Mesendoderm (in vitro differentiated cells): Measurements from ENCODE around the gene SPEG.

Experiments used
- DNase-seq: peaks from one replicate; pipeline ENCODE4 v3.0.0; 2013
- H2AK5ac ChIP-seq: 2 replicates; pipeline ENCODE4 v1.6.1; 2013; ENCODE audit warnings: low read length, inconsistent platforms
- H2BK120ac ChIP-seq: 2 replicates; pipeline ENCODE4 v1.6.1; 2013; ENCODE audit warnings: low read depth, mild to moderate bottlenecking, low read length, moderate library complexity, mixed read lengths
- H2BK15ac ChIP-seq: replicated peaks from 2 replicates; pipeline ENCODE4 v1.6.1; 2013; ENCODE audit warnings: low read depth, mild to moderate bottlenecking, moderate library complexity
- H2BK5ac ChIP-seq: 2 replicates; pipeline ENCODE4 v1.6.1; 2013; ENCODE audit warnings: low read length, inconsistent platforms
- H3K18ac ChIP-seq: 2 replicates; pipeline ENCODE4 v1.6.1; 2013; ENCODE audit warnings: mild to moderate bottlenecking, low read length, mixed read lengths
- H3K23ac ChIP-seq: one replicate; pipeline ENCODE4 v1.6.1; 2013; ENCODE audit warnings: low read length
- H3K27ac ChIP-seq: 2 replicates; pipeline ENCODE4 v1.5.1; 2013; ENCODE audit warnings: low read depth, mild to moderate bottlenecking, inconsistent platforms, low read length, moderate library complexity
- H3K27me3 ChIP-seq: 2 replicates; pipeline ENCODE4 v1.6.1; 2013; ENCODE audit warnings: low read length, control low read depth, mild to moderate bottlenecking, inconsistent platforms; ENCODE audit not compliant: insufficient read depth, poor library complexity
- H3K36me3 ChIP-seq: 2 replicates; pipeline ENCODE4 v1.6.1; 2013; ENCODE audit warnings: low read length, inconsistent platforms; ENCODE audit not compliant: control insufficient read depth, insufficient read depth
- H3K4ac ChIP-seq: one replicate; pipeline ENCODE4 v1.6.1; 2013; ENCODE audit warnings: low read depth, mild to moderate bottlenecking, low read length, moderate library complexity
- H3K4me1 ChIP-seq: 2 replicates; pipeline ENCODE4 v1.6.1; 2013; ENCODE audit warnings: low read depth, low read length, inconsistent platforms; ENCODE audit not compliant: control insufficient read depth
- H3K4me2 ChIP-seq: 2 replicates; pipeline ENCODE4 v1.6.1; 2013; ENCODE audit warnings: low read length
- H3K4me3 ChIP-seq: 2 replicates; pipeline ENCODE4 v1.5.1; 2013; ENCODE audit warnings: mild to moderate bottlenecking, low read length
- H3K56ac ChIP-seq: one replicate; pipeline ENCODE4 v1.6.1; 2013; ENCODE audit warnings: low read length
- H3K79me1 ChIP-seq: 2 replicates; pipeline ENCODE4 v1.6.1; 2013; ENCODE audit warnings: low read length, inconsistent platforms
- H3K79me2 ChIP-seq: 2 replicates; pipeline ENCODE4 v1.6.1; 2013; ENCODE audit warnings: mild to moderate bottlenecking, low read length; ENCODE audit not compliant: control insufficient read depth, insufficient read depth
- H3K9ac ChIP-seq: 2 replicates; pipeline ENCODE4 v1.6.1; 2013; ENCODE audit warnings: low read length, inconsistent platforms
- H4K5ac ChIP-seq: one replicate; pipeline ENCODE4 v1.6.1; 2013; ENCODE audit warnings: low read length
- H4K8ac ChIP-seq: one replicate; pipeline ENCODE4 v1.6.1; 2013; ENCODE audit warnings: low read depth, mild to moderate bottlenecking, control low read depth, low read length, moderate library complexity
- WGBS: extraction: QIAGEN DNeasy Blood & Tissue Kit; methylation state at CpG from one replicate; pipeline ENCODE4 v1.1.7; 2013; ENCODE audit warnings: low lambda C conversion rate, missing lambda C conversion rate; ENCODE audit not compliant: insufficient coverage; ENCODE audit errors: extremely low coverage; 5-methylcytosine and 5-hydroxymethylcytosine counted together

Gene SPEG

GRCh38 chr2:219524817-219525216 is 90.2 kb downstream of the SPEG start:
- H2AK5ac ChIP-seq, result no peak overlapping the region
- H3K27me3 ChIP-seq, result no peaks in the 10 kb centered on the region
- H2BK120ac ChIP-seq, result no peak overlapping the region
- no peaks in the 10 kb centered on the region for H3K36me3 ChIP-seq
- peaks cover 11% of the 10 kb centered on the region for H3K4me1 ChIP-seq
- no peak overlapping the region for H2BK5ac ChIP-seq
- H3K4ac ChIP-seq, result no peak overlapping the region
- no peak overlapping the region for H3K23ac ChIP-seq
- no peak overlapping the region for H2BK15ac ChIP-seq
- H4K5ac ChIP-seq, result no peak overlapping the region
- H3K18ac ChIP-seq, result no peak overlapping the region
- no peak overlapping the region for H3K27ac ChIP-seq
- H3K56ac ChIP-seq, result no peak overlapping the region
- H3K4me2 ChIP-seq, result no peak overlapping the region
- DNase-seq, result no peak
- H3K9ac ChIP-seq, result no peak overlapping the region
- no peak overlapping the region for H3K4me3 ChIP-seq
- H4K8ac ChIP-seq, result no peak overlapping the region
- H3K79me2 ChIP-seq, result no peaks in the 10 kb centered on the region
- no peaks in the 10 kb centered on the region for H3K79me1 ChIP-seq
- no CpG with 5 or more reads among the region's 2 CpGs for WGBS

GRCh38 chr2:219525533-219526232 is 91.0 kb downstream of the SPEG start:
- Histone ChIP-seq H2BK15ac (no peak overlapping the region), H3K4me3 (no peak overlapping the region), H3K79me1 (no peaks in the 10 kb centered on the region), H3K27me3 (no peaks in the 10 kb centered on the region), H2AK5ac (no peak overlapping the region), H4K8ac (no peak overlapping the region), H3K56ac (peak overlapping the region; percentile 66), H3K18ac (no peak overlapping the region), H3K79me2 (no peaks in the 10 kb centered on the region), H2BK5ac (no peak overlapping the region), H3K27ac (no peak overlapping the region), H3K4me2 (no peak overlapping the region), H4K5ac (no peak overlapping the region), H2BK120ac (no peak overlapping the region), H3K4me1 (peaks cover 11% of the 10 kb centered on the region), H3K4ac (no peak overlapping the region), H3K23ac (no peak overlapping the region), H3K9ac (no peak overlapping the region), H3K36me3 (no peaks in the 10 kb centered on the region)
- no CpG with 5 or more reads among the region's 9 CpGs for WGBS
- peak; percentile 95 for DNase-seq

GRCh38 chr2:219526320-219527075 is 91.9 kb downstream of the SPEG start:
- H2AK5ac ChIP-seq, result peak overlapping the region; percentile 92
- peak overlapping the region; percentile 18 for H3K9ac ChIP-seq
- H2BK5ac ChIP-seq, result no peak overlapping the region
- no peaks in the 10 kb centered on the region for H3K27me3 ChIP-seq
- no peaks in the 10 kb centered on the region for H3K79me2 ChIP-seq
- no peak overlapping the region for H4K8ac ChIP-seq
- no peak overlapping the region for H3K4me2 ChIP-seq
- no peak overlapping the region for H3K4me3 ChIP-seq
- H3K36me3 ChIP-seq, result no peaks in the 10 kb centered on the region
- H3K79me1 ChIP-seq, result no peaks in the 10 kb centered on the region
- no CpG with 5 or more reads among the region's 11 CpGs for WGBS
- no peak overlapping the region for H3K18ac ChIP-seq
- no peak overlapping the region for H2BK15ac ChIP-seq
- DNase-seq, result no peak
- no peak overlapping the region for H4K5ac ChIP-seq
- H2BK120ac ChIP-seq, result no peak overlapping the region
- no peak overlapping the region for H3K27ac ChIP-seq
- no peak overlapping the region for H3K23ac ChIP-seq
- peak overlapping the region; percentile 66 for H3K56ac ChIP-seq
- peaks cover 11% of the 10 kb centered on the region for H3K4me1 ChIP-seq
- H3K4ac ChIP-seq, result no peak overlapping the region

- WGBS, result no CpG with 5 or more reads among the region's 6 CpGs
Observed at GRCh38 chr2:219527076-219527394, 92.4 kb downstream of the SPEG start.

GRCh38 chr2:219527472-219527871 is 92.8 kb downstream of the SPEG start:
- H3K4ac ChIP-seq, result no peak overlapping the region
- peaks cover 8% of the 10 kb centered on the region for H3K4me1 ChIP-seq
- H2AK5ac ChIP-seq, result peak overlapping the region; percentile 72
- no peaks in the 10 kb centered on the region for H3K36me3 ChIP-seq
- H4K5ac ChIP-seq, result no peak overlapping the region
- no peak overlapping the region for H2BK15ac ChIP-seq
- H3K4me2 ChIP-seq, result no peak overlapping the region
- peak overlapping the region; percentile 1 for H3K56ac ChIP-seq
- no peak overlapping the region for H2BK5ac ChIP-seq
- H3K18ac ChIP-seq, result no peak overlapping the region
- H3K27ac ChIP-seq, result no peak overlapping the region
- no peaks in the 10 kb centered on the region for H3K79me1 ChIP-seq
- DNase-seq, result no peak
- no peak overlapping the region for H3K4me3 ChIP-seq
- H3K23ac ChIP-seq, result no peak overlapping the region
- no peak overlapping the region for H2BK120ac ChIP-seq
- H3K9ac ChIP-seq, result no peak overlapping the region
- no CpG with 5 or more reads among the region's 5 CpGs for WGBS
- H3K79me2 ChIP-seq, result no peaks in the 10 kb centered on the region
- no peak overlapping the region for H4K8ac ChIP-seq
- H3K27me3 ChIP-seq, result no peaks in the 10 kb centered on the region

More at GRCh38 chr2:219527076-219527394, 92.4 kb downstream of the SPEG start:
- Histone ChIP-seq H3K23ac (no peak overlapping the region), H3K36me3 (no peaks in the 10 kb centered on the region), H3K27me3 (no peaks in the 10 kb centered on the region), H3K4me3 (no peak overlapping the region), H3K4me1 (peaks cover 8% of the 10 kb centered on the region), H2BK120ac (no peak overlapping the region), H3K4me2 (no peak overlapping the region), H3K18ac (no peak overlapping the region), H3K27ac (no peak overlapping the region), H3K9ac (no peak overlapping the region), H3K4ac (no peak overlapping the region), H2BK5ac (no peak overlapping the region), H4K8ac (no peak overlapping the region), H3K79me2 (no peaks in the 10 kb centered on the region), H2AK5ac (peak overlapping the region; percentile 72), H4K5ac (no peak overlapping the region), H3K56ac (peak overlapping the region; percentile 1), H3K79me1 (no peaks in the 10 kb centered on the region), H2BK15ac (no peak overlapping the region)
- DNase-seq, result no peak
